Glutamatergic neuron (in vitro differentiated cells): ENCODE measurements around the gene PHACTR3. TPM values are rescaled to one million over a fixed set of nuclear protein-coding genes. Genes with fewer than 3 reads are reported as not detected.

Experiments used
- DNase-seq: peaks from one replicate; pipeline ENCODE4 v3.0.0; 2022
- H3K27ac Mint-ChIP-seq: one replicate; pipeline ENCODE4 v1.8.0; 2020; ENCODE audit warnings: mild to moderate bottlenecking, mixed read lengths, inconsistent platforms; ENCODE audit not compliant: unreplicated experiment
- H3K27me3 Mint-ChIP-seq: one replicate; pipeline ENCODE4 v1.8.0; 2020; ENCODE audit warnings: mild to moderate bottlenecking, moderate library complexity, mixed read lengths, inconsistent platforms; ENCODE audit not compliant: unreplicated experiment
- H3K36me3 Mint-ChIP-seq: one replicate; pipeline ENCODE4 v1.8.0; 2020; ENCODE audit warnings: mild to moderate bottlenecking, mixed read lengths, inconsistent platforms; ENCODE audit not compliant: unreplicated experiment
- H3K4me1 Mint-ChIP-seq: one replicate; pipeline ENCODE4 v1.8.0; 2020; ENCODE audit warnings: mild to moderate bottlenecking, low read depth, mixed read lengths, inconsistent platforms; ENCODE audit not compliant: unreplicated experiment
- H3K4me3 Mint-ChIP-seq: one replicate; pipeline ENCODE4 v1.8.0; 2020; ENCODE audit warnings: mild to moderate bottlenecking, mixed read lengths, inconsistent platforms; ENCODE audit not compliant: unreplicated experiment
- H3K9me3 Mint-ChIP-seq: one replicate; pipeline ENCODE4 v1.8.0; 2020; ENCODE audit warnings: mild to moderate bottlenecking, moderate library complexity, mixed read lengths, inconsistent platforms; ENCODE audit not compliant: unreplicated experiment
- CTCF ChIP-seq: fragments of 200-600 bp; sonication (generic); IDR thresholded peaks from one replicate; pipeline ENCODE4 v1.5.0; 2021; ENCODE audit not compliant: partially characterized antibody, unreplicated experiment
- total RNA-seq: library from RNA; stranded (reverse); fragmentation: NEBNext Ultra II Directional; extraction: Animal tissue kit (Norgen Biotek cat#: 25700); gene quantifications from one replicate; pipeline ENCODE4 v1.2.1, GENCODE V29; 2021; ENCODE audit not compliant: unreplicated experiment

Gene PHACTR3
- total RNA-seq, 1 donor from 2014 or later: 37.0 TPM

- peaks cover 29% of the 10 kb centered on the region for H3K4me1 Mint-ChIP-seq
- peaks cover 18% of the 10 kb centered on the region for H3K9me3 Mint-ChIP-seq
- DNase-seq: no peak
- TF ChIP-seq CTCF: no peak
- H3K36me3 Mint-ChIP-seq: peaks cover 7% of the 10 kb centered on the region
- peak overlapping the region; percentile 38 for H3K4me3 Mint-ChIP-seq
- peaks cover 16% of the 10 kb centered on the region for H3K27me3 Mint-ChIP-seq
- H3K27ac Mint-ChIP-seq: peak overlapping the region; percentile 83
Observed at GRCh38 chr20:59718751-59719150, 114.4 kb downstream of the PHACTR3 start.

- peaks cover 39% of the 10 kb centered on the region for H3K4me1 Mint-ChIP-seq
- H3K9me3 Mint-ChIP-seq: peaks cover 22% of the 10 kb centered on the region
- H3K4me3 Mint-ChIP-seq: no peak overlapping the region
- peaks cover 18% of the 10 kb centered on the region for H3K27me3 Mint-ChIP-seq
- DNase-seq: no peak
- no peak for TF ChIP-seq CTCF
- H3K27ac Mint-ChIP-seq: no peak overlapping the region
- H3K36me3 Mint-ChIP-seq: no peaks in the 10 kb centered on the region
Observed at GRCh38 chr20:59720013-59720412, 115.7 kb downstream of the PHACTR3 start.

- H3K9me3 Mint-ChIP-seq: peaks cover 22% of the 10 kb centered on the region
- H3K27me3 Mint-ChIP-seq: peaks cover 18% of the 10 kb centered on the region
- no peak overlapping the region for H3K4me3 Mint-ChIP-seq
- TF ChIP-seq CTCF: no peak
- peak overlapping the region; percentile 28 for H3K27ac Mint-ChIP-seq
- H3K4me1 Mint-ChIP-seq: peaks cover 39% of the 10 kb centered on the region
- H3K36me3 Mint-ChIP-seq: no peaks in the 10 kb centered on the region
- DNase-seq: no peak
Observed at GRCh38 chr20:59721386-59721785, 117.0 kb downstream of the PHACTR3 start.

- Mint-ChIP-seq H3K36me3 (no peaks in the 10 kb centered on the region), H3K27ac (peak overlapping the region; percentile 87), H3K4me1 (peaks cover 38% of the 10 kb centered on the region), H3K27me3 (peaks cover 18% of the 10 kb centered on the region), H3K9me3 (peaks cover 20% of the 10 kb centered on the region), H3K4me3 (peak overlapping the region; percentile 75)
- TF ChIP-seq CTCF: no peak
- DNase-seq: no peak
Observed at GRCh38 chr20:59723108-59723500, 118.8 kb downstream of the PHACTR3 start.

- peak overlapping the region; percentile 87 for H3K27ac Mint-ChIP-seq
- peaks cover 20% of the 10 kb centered on the region for H3K9me3 Mint-ChIP-seq
- H3K36me3 Mint-ChIP-seq: no peaks in the 10 kb centered on the region
- H3K27me3 Mint-ChIP-seq: peaks cover 16% of the 10 kb centered on the region
- H3K4me3 Mint-ChIP-seq: peak overlapping the region; percentile 75
- H3K4me1 Mint-ChIP-seq: peaks cover 31% of the 10 kb centered on the region
- no peak for TF ChIP-seq CTCF
- no peak for DNase-seq
Observed at GRCh38 chr20:59723607-59724456, 119.5 kb downstream of the PHACTR3 start.
